OCI-LY7 (cell line): ENCODE results near the gene TMC1. TPM values are rescaled to one million over a fixed set of nuclear protein-coding genes. Genes with fewer than 3 reads are reported as not detected.

Experiments
- BruUV-seq: library from RNA; stranded (reverse); fragments of 400-500 nt; replicated peaks from 2 replicates; lab custom pipeline; 2021; lab: Mats Ljungman, UMichigan
- CTCF ChIA-PET: fragments of 300-600 bp; sonication (Branson Sonifier 250); formaldehyde crosslinking; loops from one replicate; lab custom pipeline; 2022; ENCODE audit warnings: antibody characterized with exemption; ENCODE audit not compliant: unreplicated experiment; lab: Charles Lee
- POLR2A ChIA-PET: fragments of 300-600 bp; sonication (Branson Sonifier 250); formaldehyde crosslinking; loops from one replicate; lab custom pipeline; 2022; ENCODE audit warnings: antibody characterized with exemption; lab: Charles Lee
- DNase-seq: peaks from one replicate; pipeline ENCODE4 v3.0.0-alpha.2; 2015; ENCODE audit warnings: low spot score
- H2AFZ ChIP-seq: fragments of 200-600 bp; sonication (generic), shearing (Covaris generic); 2 replicates; pipeline ENCODE4 v1.6.1; 2014; ENCODE audit warnings: mild to moderate bottlenecking, antibody characterized with exemption, low read length, moderate library complexity
- H3K27ac ChIP-seq: fragments of 200-600 bp; sonication (generic); 2 replicates; pipeline ENCODE4 v1.5.1; 2014; ENCODE audit warnings: mixed run types, low read depth, mild to moderate bottlenecking, moderate library complexity, low read length, inconsistent platforms; ENCODE audit not compliant: poor library complexity, severe bottlenecking
- H3K36me3 ChIP-seq: fragments of 200-600 bp; sonication (generic); 2 replicates; pipeline ENCODE4 v1.6.1; 2014; ENCODE audit warnings: mild to moderate bottlenecking, antibody characterized with exemption, low read length, moderate library complexity, mixed read lengths; ENCODE audit not compliant: insufficient read depth
- H3K4me1 ChIP-seq: fragments of 200-600 bp; sonication (generic); 2 replicates; pipeline ENCODE4 v1.5.1; 2014; ENCODE audit warnings: mild to moderate bottlenecking, low read length; ENCODE audit not compliant: insufficient read depth, poor library complexity, severe bottlenecking
- H3K4me2 ChIP-seq: fragments of 200-600 bp; sonication (generic); 2 replicates; pipeline ENCODE4 v1.6.1; 2014; ENCODE audit warnings: mild to moderate bottlenecking, low read length
- H3K4me3 ChIP-seq: fragments of 200-600 bp; sonication (generic); 2 replicates; pipeline ENCODE4 v1.5.1; 2014; ENCODE audit warnings: mild to moderate bottlenecking, low read depth, low read length; ENCODE audit not compliant: poor library complexity, severe bottlenecking
- H3K79me2 ChIP-seq: fragments of 200-600 bp; sonication (generic); 2 replicates; pipeline ENCODE4 v1.6.1; 2016; ENCODE audit warnings: low read depth, mild to moderate bottlenecking, low read length, moderate library complexity, mixed read lengths; ENCODE audit not compliant: insufficient read depth
- H3K9me2 ChIP-seq: fragments of 200-600 bp; sonication (generic); 2 replicates; pipeline ENCODE4 v1.6.1; 2016; ENCODE audit warnings: mild to moderate bottlenecking, low read length, mixed read lengths; ENCODE audit not compliant: insufficient read depth
- H3K9me3 ChIP-seq: fragments of 200-600 bp; sonication (generic); 2 replicates; pipeline ENCODE4 v1.6.1; 2014; ENCODE audit warnings: mild to moderate bottlenecking, mixed run types, low read length, mixed read lengths
- H4K20me1 ChIP-seq: fragments of 200-600 bp; sonication (generic); 2 replicates; pipeline ENCODE4 v1.6.1; 2014; ENCODE audit warnings: mild to moderate bottlenecking, antibody characterized with exemption, low read length, moderate library complexity, mixed read lengths; ENCODE audit not compliant: insufficient read depth
- EZH2phosphoT487 ChIP-seq: fragments of 200-600 bp; sonication (generic); IDR thresholded peaks from 2 replicates; pipeline ENCODE4 v1.6.1; 2018; ENCODE audit warnings: low read depth, borderline replicate concordance, mild to moderate bottlenecking, mixed run types, antibody characterized with exemption, low read length, moderate library complexity, mixed read lengths
- intact Hi-C: fragments of 100-400 bp; cut with micrococcal nuclease; formaldehyde crosslinking; loops from one replicate; pipeline ENCODE4 v1.10.0; 2022; ENCODE audit not compliant: unreplicated experiment
- total RNA-seq, 2 experiments: library from RNA; depleted of rRNA in 1 of 2; stranded (reverse); fragments of >200 nt in 1 of 2; shearing (Covaris generic) in 1 of 2; gene quantifications; 2 replicates each; pipeline ENCODE4 v1.2.3, GENCODE V29; 2014 to 2022
- TF ChIP-seq, protein P1 (sequence below): fragments of 200-600 bp; sonication (generic); conservative IDR thresholded peaks from 2 replicates; pipeline ENCODE4 v1.5.1; 2014; ENCODE audit warnings: mild to moderate bottlenecking, antibody characterized with exemption, low read length, moderate library complexity, mixed read lengths

Gene TMC1
- total RNA-seq, 2 experiments from 2014 or later = not detected

DNA sequence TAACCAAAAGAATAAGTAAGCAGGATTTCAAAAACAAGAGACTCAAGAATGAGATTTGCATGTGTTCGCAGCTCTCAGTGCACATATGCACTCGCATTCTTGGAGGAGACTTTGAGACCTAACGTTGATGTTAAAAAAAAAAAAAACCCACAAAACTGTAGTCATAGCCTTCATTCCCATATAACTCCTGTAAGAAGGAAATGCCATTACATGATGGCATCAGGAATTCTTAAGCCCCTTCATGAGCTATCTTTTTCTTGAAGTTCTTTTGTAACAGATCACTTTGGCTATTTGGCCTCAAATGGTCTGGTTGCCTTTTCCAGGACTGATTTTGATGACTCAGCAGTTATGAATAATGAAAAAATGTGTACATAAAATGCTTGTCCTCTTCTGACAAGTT, 317.7 kb downstream of the TMC1 start:
- Histone ChIP-seq H3K9me3 (no peaks in the 10 kb centered on the region), H3K9me2 (no peaks in the 10 kb centered on the region), H3K4me1 (no peaks in the 10 kb centered on the region), H4K20me1 (no peaks in the 10 kb centered on the region), H3K79me2 (no peaks in the 10 kb centered on the region), H3K4me3 (no peak overlapping the region), H3K27ac (no peak overlapping the region), H3K4me2 (no peak overlapping the region), H3K36me3 (no peaks in the 10 kb centered on the region), H2AFZ (no peak overlapping the region)
- POLR2A ChIA-PET = interaction anchor here (0.7 kb wide), 1 partner anchor 69 kb away, joined by 7 read pairs; no protein-coding TSS in a partner anchor
- BruUV-seq = no TSS peak
- no peak for DNase-seq
- intact Hi-C loops = no loop called here
- CTCF ChIA-PET = no interaction called here
- TF ChIP-seq, protein P1, sequence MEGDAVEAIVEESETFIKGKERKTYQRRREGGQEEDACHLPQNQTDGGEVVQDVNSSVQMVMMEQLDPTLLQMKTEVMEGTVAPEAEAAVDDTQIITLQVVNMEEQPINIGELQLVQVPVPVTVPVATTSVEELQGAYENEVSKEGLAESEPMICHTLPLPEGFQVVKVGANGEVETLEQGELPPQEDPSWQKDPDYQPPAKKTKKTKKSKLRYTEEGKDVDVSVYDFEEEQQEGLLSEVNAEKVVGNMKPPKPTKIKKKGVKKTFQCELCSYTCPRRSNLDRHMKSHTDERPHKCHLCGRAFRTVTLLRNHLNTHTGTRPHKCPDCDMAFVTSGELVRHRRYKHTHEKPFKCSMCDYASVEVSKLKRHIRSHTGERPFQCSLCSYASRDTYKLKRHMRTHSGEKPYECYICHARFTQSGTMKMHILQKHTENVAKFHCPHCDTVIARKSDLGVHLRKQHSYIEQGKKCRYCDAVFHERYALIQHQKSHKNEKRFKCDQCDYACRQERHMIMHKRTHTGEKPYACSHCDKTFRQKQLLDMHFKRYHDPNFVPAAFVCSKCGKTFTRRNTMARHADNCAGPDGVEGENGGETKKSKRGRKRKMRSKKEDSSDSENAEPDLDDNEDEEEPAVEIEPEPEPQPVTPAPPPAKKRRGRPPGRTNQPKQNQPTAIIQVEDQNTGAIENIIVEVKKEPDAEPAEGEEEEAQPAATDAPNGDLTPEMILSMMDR = no peak
- no peak for TF ChIP-seq EZH2phosphoT487

DNA sequence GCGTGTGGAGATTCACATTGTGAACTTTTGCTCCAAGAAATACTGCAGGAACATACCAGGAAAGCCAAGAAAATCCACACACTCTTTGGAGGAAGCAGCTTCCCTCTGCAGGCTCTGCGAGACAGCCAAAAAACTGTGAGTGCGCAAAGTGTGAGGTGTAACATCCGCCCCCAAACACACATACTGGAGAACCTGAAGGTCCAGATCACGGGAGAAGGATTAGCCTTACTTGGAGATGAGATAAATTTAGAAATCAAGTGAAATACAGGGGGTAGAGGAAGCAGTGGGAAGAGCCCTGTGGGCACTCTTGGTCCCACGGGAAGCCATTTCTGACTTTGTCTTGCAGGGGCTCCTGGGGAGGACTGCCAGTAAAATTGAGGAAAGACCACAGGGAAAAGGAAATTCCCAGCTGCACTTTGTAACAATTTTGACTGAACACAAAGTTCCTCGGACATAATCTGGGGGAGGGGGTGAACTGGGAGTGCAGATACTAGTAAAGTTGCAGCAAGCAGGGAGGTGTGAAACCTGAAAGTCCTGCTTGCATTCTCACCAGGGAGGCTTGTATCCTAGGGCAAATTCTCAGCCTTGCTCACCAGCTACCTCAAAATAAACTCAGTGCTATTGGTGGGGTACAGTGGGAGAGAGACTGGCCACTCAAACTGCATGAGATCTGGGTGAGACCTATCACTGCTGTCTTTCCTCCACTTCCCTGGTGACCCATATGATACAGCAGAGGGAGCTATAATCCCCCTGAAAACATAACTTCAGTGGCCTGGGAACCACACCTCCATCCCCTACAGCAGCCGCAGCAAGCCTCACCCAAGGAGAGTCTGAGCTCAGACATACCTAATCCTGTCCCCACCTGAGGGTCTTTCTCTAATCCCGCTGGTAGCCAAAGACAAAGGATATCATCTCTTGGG, 322.4 kb downstream of the TMC1 start:
- ChIA-PET CTCF (no interaction called here), POLR2A (interaction anchor here (0.6 kb wide), 1 partner anchor 10 kb away, joined by 6 read pairs; no protein-coding TSS in a partner anchor)

More for the DNA sequence above, 322.4 kb downstream of the TMC1 start:
- intact Hi-C loops = no loop called here
- Histone ChIP-seq H3K9me2 (no peaks in the 10 kb centered on the region), H4K20me1 (no peaks in the 10 kb centered on the region), H3K27ac (no peak overlapping the region), H3K36me3 (no peaks in the 10 kb centered on the region), H3K4me3 (no peak overlapping the region), H3K4me1 (no peaks in the 10 kb centered on the region), H3K79me2 (no peaks in the 10 kb centered on the region), H3K4me2 (no peak overlapping the region), H2AFZ (no peak overlapping the region), H3K9me3 (no peaks in the 10 kb centered on the region)
- TF ChIP-seq EZH2phosphoT487 = no peak
- TF ChIP-seq, protein P1 = no peak
- DNase-seq = no peak
- BruUV-seq = no TSS peak
